Left hindlimb (tissue), 1 donor: ENCODE measurements around the gene HOXA6.
A peak's percentile ranks its signal among the peaks of the same experiment; 100 is the strongest.

Source experiments
- DNase-seq: peaks from one replicate; pipeline ENCODE4 v3.0.0-alpha.2; 2018

Gene HOXA6

DNA sequence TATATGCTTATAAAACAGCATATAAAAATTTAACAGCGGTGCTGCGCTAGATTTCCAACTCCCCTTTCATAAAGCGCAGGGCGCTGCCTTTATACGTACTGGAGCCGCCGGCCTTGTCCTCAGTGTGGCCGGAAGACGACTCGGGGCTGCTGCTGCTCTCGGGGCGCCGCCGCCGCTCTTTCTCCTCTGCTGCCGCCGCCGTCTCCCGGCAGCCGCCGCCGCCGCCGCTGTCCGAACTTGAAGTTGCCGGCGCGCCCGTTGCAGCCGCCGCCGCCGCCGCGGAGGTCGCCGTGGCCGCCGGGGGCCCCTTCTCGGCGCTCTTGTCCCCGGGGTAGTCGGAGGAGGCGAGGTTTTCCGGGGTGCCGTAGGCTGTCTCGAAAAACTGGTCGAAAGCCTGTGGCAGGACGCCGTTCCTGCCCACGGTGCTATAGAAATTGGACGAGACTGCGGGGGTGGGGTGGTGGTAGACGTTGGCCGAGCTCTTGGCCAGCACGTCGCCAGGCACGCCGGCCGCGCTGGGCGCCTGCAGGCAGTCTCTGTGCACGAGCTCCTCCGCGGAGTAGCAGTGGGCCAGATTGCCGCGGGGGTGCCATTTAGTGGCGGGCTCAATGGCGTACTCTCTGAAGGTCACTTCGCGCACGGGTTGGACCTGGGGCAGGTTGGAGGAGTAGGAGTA lies 36.9 kb upstream of the HOXA6 start:
- peak; percentile 67 for DNase-seq

GRCh38 chr7:27183682-27184336 lies 36.2 kb upstream of the HOXA6 start:
- DNase-seq: peak; percentile 50

DNA sequence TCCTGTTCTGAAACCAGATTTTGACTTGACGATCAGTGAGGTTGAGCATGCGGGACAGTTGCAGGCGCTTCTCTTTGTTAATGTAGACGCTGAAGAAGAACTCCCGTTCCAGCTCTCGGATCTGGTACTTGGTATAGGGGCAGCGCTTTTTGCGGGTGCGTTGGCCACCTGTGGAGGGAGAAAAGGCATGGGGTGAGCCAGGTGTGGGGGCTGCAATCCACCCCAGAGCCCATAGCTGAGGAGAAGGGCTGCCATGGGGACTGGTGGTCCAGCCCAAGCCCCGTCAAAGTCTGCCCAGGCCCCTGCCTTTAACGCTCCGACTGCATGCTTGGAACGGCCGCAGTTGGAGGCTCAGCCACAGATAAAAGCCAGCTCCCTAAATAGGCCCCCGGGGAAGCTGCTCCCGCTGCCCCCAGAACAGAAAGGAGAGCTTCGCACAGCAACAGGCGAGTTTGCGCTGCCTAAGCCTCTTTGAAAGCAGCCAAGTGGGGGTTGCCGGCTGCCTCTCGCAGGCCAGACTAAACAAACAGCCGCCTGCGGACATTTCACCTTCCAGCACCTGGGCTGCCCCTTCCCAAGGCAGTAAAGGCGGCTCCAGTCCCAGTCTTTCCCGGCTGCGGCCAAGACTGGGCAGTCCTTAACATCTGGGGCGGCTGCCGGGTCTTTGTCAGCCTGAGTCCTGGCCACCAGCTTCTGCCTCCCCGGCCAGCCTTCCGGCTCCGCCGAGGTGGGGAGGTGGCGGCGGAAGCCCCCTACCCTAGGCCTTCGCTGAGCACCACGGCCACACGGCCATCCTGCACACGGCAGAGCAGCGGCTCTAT lies 35.5 kb upstream of the HOXA6 start:
- DNase-seq: peak; percentile 70

GRCh38 chr7:27182285-27182841 lies 34.8 kb upstream of the HOXA6 start:
- DNase-seq: peak; percentile 38

DNA sequence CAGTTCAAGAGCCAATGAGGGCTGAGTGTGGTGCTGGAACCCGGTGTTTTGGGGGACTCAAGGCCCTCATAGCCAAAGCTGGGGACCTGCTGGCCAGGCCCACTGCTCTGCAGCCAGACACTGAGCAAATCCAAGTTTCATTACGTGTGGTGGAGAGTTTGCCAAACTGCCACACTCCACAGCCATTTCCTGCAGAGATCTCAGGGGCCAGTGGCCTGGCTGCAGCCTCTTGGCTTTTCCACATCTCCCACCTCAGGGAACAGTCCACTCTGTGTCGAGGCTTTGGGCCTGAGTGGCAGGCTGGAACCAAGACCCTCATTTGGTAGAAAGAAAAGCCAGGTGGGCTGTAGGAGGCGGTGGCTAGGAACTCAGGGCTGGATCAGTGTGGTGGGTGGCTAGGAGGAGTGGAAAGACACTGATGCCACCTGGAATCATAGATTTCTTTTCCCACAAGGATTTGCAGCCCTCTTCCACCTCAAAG lies 34.3 kb upstream of the HOXA6 start:
- peak; percentile 43 for DNase-seq

- DNase-seq: peak; percentile 51
These were observed 33.2 kb upstream of the HOXA6 start for GRCh38 chr7:27180431-27181420.

GRCh38 chr7:27179503-27180430 lies 32.2 kb upstream of the HOXA6 start:
- DNase-seq: peak; percentile 92

GRCh38 chr7:27179030-27179429 lies 31.5 kb upstream of the HOXA6 start:
- no peak for DNase-seq

GRCh38 chr7:27178366-27178765 lies 30.8 kb upstream of the HOXA6 start:
- DNase-seq: peak; percentile 57

DNA sequence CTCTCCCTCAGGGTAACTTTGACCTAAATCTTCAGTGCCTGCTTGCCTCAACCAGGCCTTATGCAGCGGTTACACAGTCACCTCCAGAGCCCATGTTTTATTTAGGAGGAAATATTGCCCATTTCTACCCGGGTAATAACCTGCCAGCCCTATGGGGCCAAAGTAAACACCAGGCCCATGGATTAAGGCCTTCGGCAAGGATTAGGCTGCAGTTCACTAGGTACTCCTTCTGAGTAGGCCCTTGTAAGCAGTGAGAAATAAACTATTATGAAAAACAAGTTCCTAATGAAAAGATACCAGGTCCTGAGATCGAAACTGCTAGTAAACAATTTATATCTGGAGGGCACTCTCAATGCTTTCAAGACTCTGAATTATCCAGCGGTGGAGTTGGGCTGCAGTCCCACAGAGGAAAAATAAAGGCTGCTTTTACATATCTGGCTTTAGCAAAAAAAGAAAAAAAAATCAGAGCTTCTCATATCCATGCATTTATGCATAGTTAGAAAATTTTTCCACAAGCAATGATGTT lies 30.3 kb upstream of the HOXA6 start:
- peak; percentile 44 for DNase-seq

- peak; percentile 62 for DNase-seq
These were observed 29.6 kb upstream of the HOXA6 start for GRCh38 chr7:27176962-27177794.

DNA sequence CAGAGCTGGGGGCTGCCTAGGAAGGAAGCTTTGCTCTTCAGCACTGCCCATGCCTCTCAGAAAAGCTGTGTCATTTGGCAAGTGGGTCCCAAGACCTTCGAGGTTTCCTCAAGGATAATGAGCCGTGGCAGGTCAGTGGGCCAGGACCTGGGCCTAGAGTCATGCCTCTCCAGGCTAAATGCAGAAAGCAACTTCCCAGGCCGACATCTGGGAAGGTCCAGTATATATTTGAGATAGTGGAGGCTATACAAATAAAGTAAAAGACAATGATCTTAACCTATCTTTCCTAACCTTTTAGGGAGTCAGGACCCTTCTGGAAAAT lies 28.9 kb upstream of the HOXA6 start:
- DNase-seq: no peak

GRCh38 chr7:27175626-27176523 lies 28.3 kb upstream of the HOXA6 start:
- DNase-seq: peak; percentile 62

DNA sequence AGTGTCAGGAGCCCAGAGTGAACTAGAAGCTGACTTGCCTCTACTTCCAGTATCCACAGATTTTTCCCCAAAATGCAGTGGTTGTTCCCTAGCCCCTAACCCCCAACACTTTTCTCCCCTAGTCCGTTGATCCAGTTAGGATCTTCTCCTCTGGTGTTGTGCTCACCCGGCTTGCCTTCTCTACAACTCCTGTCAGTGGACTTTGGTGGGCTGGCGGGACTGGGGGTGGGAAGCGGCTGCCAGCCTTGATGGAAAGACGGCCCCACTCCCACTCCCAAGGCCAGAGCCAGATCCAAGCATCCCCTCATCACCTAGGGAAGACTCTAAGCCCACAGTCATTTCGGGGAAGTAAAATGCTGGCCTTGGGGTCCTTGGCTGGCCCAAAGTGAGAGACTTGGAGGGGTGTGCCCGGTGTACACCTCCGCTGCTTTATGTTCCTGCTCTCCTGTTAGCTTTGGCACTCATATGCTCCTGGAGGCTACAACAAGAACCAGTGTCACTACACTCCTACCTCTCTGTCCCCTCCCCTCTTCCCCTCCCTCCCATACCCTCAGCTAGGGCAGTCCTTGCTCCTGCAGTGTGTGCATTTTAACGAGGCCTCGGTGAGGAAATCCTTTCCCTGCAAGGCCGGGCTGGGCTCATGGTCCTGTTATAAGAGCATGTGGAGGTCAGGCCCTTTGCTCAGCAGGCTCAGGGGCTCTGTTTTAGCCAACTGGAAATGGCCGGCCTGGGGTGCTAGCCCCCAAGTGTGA lies 27.5 kb upstream of the HOXA6 start:
- DNase-seq: peak; percentile 81

- DNase-seq: peak; percentile 91
These were observed 26.6 kb upstream of the HOXA6 start, which contains the start of gene HOXA10 for GRCh38 chr7:27173956-27174873. Gene HOXA10, minus strand, starts transcription at chr7:27174320. Its CDS starts 14 bp downstream, at chr7:27174306.

- DNase-seq: peak; percentile 59
These were observed 26.0 kb upstream of the HOXA6 start for GRCh38 chr7:27173511-27173955.
